Measurements from ENCODE around the gene VSTM4. TPM values are rescaled to one million over a fixed set of nuclear protein-coding genes. Genes with fewer than 3 reads are reported as not detected.

VSTM4 gene
- total and polyA plus RNA-seq, 2 of the 4 experiments (the other 2 are of a cell fraction) = 2.4 to 2.9 TPM

GRCh38 chr10:49055221-49055849, 60.0 kb downstream of the VSTM4 start:
- H3K4me2 ChIP-seq (ENCODE audit: low read depth, low read length) = no peak overlapping the region
- CTCF ChIA-PET = no interaction called here
- WGBS, 2 experiments (ENCODE audit: extremely low coverage in 2 of 2, insufficient read length in 1 of 2) = no CpG with 5 or more reads among the region's 5 CpGs

More at GRCh38 chr10:49055221-49055849, 60.0 kb downstream of the VSTM4 start:
- dilution Hi-C loops (cut with HindIII; ENCODE audit: low sequenced_read_pairs, unreplicated experiment) (no loop called here), in situ Hi-C loops (cut with MboI; ENCODE audit: low sequenced_read_pairs) (no loop called here), intact Hi-C loops (cut with micrococcal nuclease) (no loop called here)
- BruUV-seq (replicated peaks) = no TSS peak
- Histone ChIP-seq H2BK5ac (ENCODE audit: low read depth, low read length, poor library complexity, severe bottlenecking) (no peak overlapping the region), H3K4me1 (ENCODE audit: control insufficient read depth, insufficient read depth, low read length) (peaks cover 10% of the 10 kb centered on the region; the same call in 1 of the 2 replicates), H3K27ac (ENCODE audit: insufficient read depth, low read length) (no peak overlapping the region), H3K27me3 (ENCODE audit: control insufficient read depth, insufficient read depth, low read length) (no peaks in the 10 kb centered on the region), H2BK120ac (ENCODE audit: low read depth, low read length) (no peak overlapping the region), H2AK9ac (replicated peaks; ENCODE audit: low read depth, low read length, poor library complexity) (no peak overlapping the region), H2BK15ac (ENCODE audit: low read depth, low read length) (no peak overlapping the region), H4K8ac (ENCODE audit: low read depth in 2 of 2, low read length in 2 of 2) (no peak overlapping the region), H3K36me3 (ENCODE audit: control insufficient read depth, insufficient read depth, low read length) (peaks cover 7% of the 10 kb centered on the region; the same call in 1 of the 2 replicates), H3K56ac (ENCODE audit: extremely low read depth, insufficient read depth, low read length) (no peak overlapping the region), H3K23ac (ENCODE audit: low read depth, low read length) (no peak overlapping the region), H4K20me1 (ENCODE audit: insufficient read depth, low read length) (no peaks in the 10 kb centered on the region; the same call in 1 of the 2 replicates), H2AK5ac (ENCODE audit: low read depth, low read length) (no peak overlapping the region), H3K4ac (ENCODE audit: low read depth, low read length) (no peak overlapping the region), H4K91ac (ENCODE audit: insufficient read depth, low read depth, low read length) (no peak overlapping the region), H4K5ac (ENCODE audit: low read depth, low read length) (no peak overlapping the region), H3K18ac (ENCODE audit: low read depth, low read length) (no peak overlapping the region), H3K9ac (ENCODE audit: low read depth, low read length) (no peak overlapping the region), H2BK20ac (ENCODE audit: low read depth, low read length) (no peak overlapping the region), H2AFZ (replicated peaks; ENCODE audit: low read length, poor library complexity) (no peak overlapping the region), H3K9me1 (ENCODE audit: insufficient read depth, low read length) (peaks cover 10% of the 10 kb centered on the region), H3K79me1 (ENCODE audit: low read depth in 1 of 2, low read length in 2 of 2) (no peaks in the 10 kb centered on the region), H3K9me3 (ENCODE audit: control insufficient read depth, insufficient read depth, low read length) (no peaks in the 10 kb centered on the region), H3K14ac (replicated peaks; ENCODE audit: low read depth, low read length) (no peak overlapping the region), H3K4me3 (ENCODE audit: insufficient read depth, low read depth, low read length) (no peak overlapping the region)
- ATAC-seq (ENCODE audit: low read depth) (no peak), DNase-seq (no peak)
- POLR2A ChIA-PET (ENCODE audit: unreplicated experiment) = no interaction called here
- TF ChIP-seq RFX5 (IDR thresholded peaks at IDR 0.05; ENCODE audit: low read depth, low read length) (no peak), SMC3 (IDR thresholded peaks at IDR 0.05; ENCODE audit: low read depth, low read length) (no peak), USF2 (IDR thresholded peaks at IDR 0.05; ENCODE audit: low read depth, low read length) (no peak), FOS (IDR thresholded peaks at IDR 0.05; ENCODE audit: low read depth, low read length) (no peak), RCOR1 (IDR thresholded peaks at IDR 0.05; ENCODE audit: insufficient replicate concordance, low read length) (no peak), CEBPB (IDR thresholded peaks at IDR 0.05; ENCODE audit: low read depth, low read length) (no peak), NFE2L2 (IDR thresholded peaks at IDR 0.05; ENCODE audit: low read depth, low read length) (no peak), BHLHE40 (IDR thresholded peaks at IDR 0.05; ENCODE audit: low read depth, low read length) (no peak), POLR2A (IDR thresholded peaks at IDR 0.05; ENCODE audit: low read depth, low read length) (no peak), ELK1 (IDR thresholded peaks at IDR 0.05; ENCODE audit: borderline replicate concordance, low read depth, low read length) (no peak), CTCF (conservative IDR thresholded peaks at IDR 0.05; ENCODE audit: low read depth, low read length) (no peak), MXI1 (IDR thresholded peaks at IDR 0.05; ENCODE audit: borderline replicate concordance, low read depth, low read length) (no peak), CHD1 (IDR thresholded peaks at IDR 0.05; ENCODE audit: low read depth, low read length) (no peak), MAFK (IDR thresholded peaks at IDR 0.05; ENCODE audit: low read depth, low read length) (no peak), MAZ (IDR thresholded peaks at IDR 0.05; ENCODE audit: borderline replicate concordance, low read depth, low read length) (no peak), RAD21 (IDR thresholded peaks at IDR 0.05; ENCODE audit: low read length) (no peak)
